Astrocyte (in vitro differentiated cells and primary cell): ENCODE data around the gene HEXB.

Source experiments
- CTCF ChIP-seq: IDR thresholded peaks from 2 replicates; pipeline ENCODE4 v1.5.1; 2011; ENCODE audit warnings: low read depth, mild to moderate bottlenecking, inconsistent platforms, low read length, moderate library complexity; ENCODE audit not compliant: insufficient read depth
- EZH2 ChIP-seq: IDR thresholded peaks from 2 replicates; pipeline ENCODE4 v1.6.1; 2012; ENCODE audit warnings: mild to moderate bottlenecking, low read length, inconsistent platforms; ENCODE audit not compliant: insufficient read depth

- TF ChIP-seq CTCF (no peak), EZH2 (no peak)
Measured at GRCh38 chr5:74665816-74666215, 19.2 kb upstream of the HEXB start.
